Neural progenitor cell (in vitro differentiated cells): Measurements from ENCODE around the gene RAB36. TPM values are rescaled to one million over a fixed set of nuclear protein-coding genes. Genes with fewer than 3 reads are reported as not detected.
A peak's percentile ranks its signal among the peaks of the same experiment; 100 is the strongest.

Experiments used
- DNase-seq: peaks from one replicate; pipeline ENCODE4 v3.0.0-alpha.2; 2016; ENCODE audit warnings: low spot score
- H2AFZ ChIP-seq: fragments of 200-600 bp; sonication (generic); replicated peaks from 2 replicates; pipeline ENCODE4 v1.6.1; 2016; ENCODE audit warnings: antibody characterized with exemption
- H3F3A ChIP-seq: fragments of 200-600 bp; sonication (generic); 2 replicates; pipeline ENCODE4 v1.6.1; 2016; ENCODE audit warnings: antibody characterized with exemption, low read depth
- H3K27ac ChIP-seq: fragments of 200-600 bp; sonication (generic); 2 replicates; pipeline ENCODE4 v1.5.1; 2016; ENCODE audit warnings: mild to moderate bottlenecking
- H3K27me3 ChIP-seq: fragments of 200-600 bp; sonication (generic); 2 replicates; pipeline ENCODE4 v1.6.1; 2016; ENCODE audit warnings: mild to moderate bottlenecking, moderate library complexity
- H3K36me3 ChIP-seq: fragments of 200-600 bp; sonication (generic); 2 replicates; pipeline ENCODE4 v1.5.1; 2016
- H3K4me1 ChIP-seq: fragments of 200-600 bp; sonication (generic); 2 replicates; pipeline ENCODE4 v1.6.1; 2016; ENCODE audit warnings: mixed run types
- H3K4me2 ChIP-seq: fragments of 200-600 bp; sonication (generic); 2 replicates; pipeline ENCODE4 v1.6.1; 2016
- H3K4me3 ChIP-seq: fragments of 200-600 bp; sonication (generic); 2 replicates; pipeline ENCODE4 v1.5.1; 2016
- H3K79me2 ChIP-seq: fragments of 200-600 bp; sonication (generic); 2 replicates; pipeline ENCODE4 v1.6.1; 2016; ENCODE audit warnings: low read depth
- H3K9ac ChIP-seq: fragments of 200-600 bp; sonication (generic); 2 replicates; pipeline ENCODE4 v1.6.1; 2016
- H3K9me3 ChIP-seq: fragments of 200-600 bp; sonication (generic); 2 replicates; pipeline ENCODE4 v1.5.1; 2016; ENCODE audit warnings: low read depth
- H4K20me1 ChIP-seq: fragments of 200-600 bp; sonication (generic); 2 replicates; pipeline ENCODE4 v1.6.1; 2016; ENCODE audit warnings: low read depth
- H3K27ac Mint-ChIP-seq: 3 replicates; pipeline ENCODE4 v1.8.0; 2021; ENCODE audit warnings: mixed read lengths
- H3K27me3 Mint-ChIP-seq: 2 replicates; pipeline ENCODE4 v1.8.0; 2022; ENCODE audit warnings: low read depth, mild to moderate bottlenecking, inconsistent platforms, moderate library complexity, mixed read lengths; ENCODE audit not compliant: insufficient read depth
- H3K36me3 Mint-ChIP-seq: 3 replicates; pipeline ENCODE4 v1.8.0; 2021; ENCODE audit warnings: mixed read lengths
- H3K4me1 Mint-ChIP-seq: 3 replicates; pipeline ENCODE4 v1.8.0; 2021; ENCODE audit warnings: mixed read lengths
- H3K4me3 Mint-ChIP-seq: 3 replicates; pipeline ENCODE4 v1.8.0; 2021; ENCODE audit warnings: mild to moderate bottlenecking, moderate library complexity, mixed read lengths
- H3K9me3 Mint-ChIP-seq: 3 replicates; pipeline ENCODE4 v1.8.0; 2020; ENCODE audit warnings: mixed read lengths
- EZH2 ChIP-seq: fragments of 200-600 bp; sonication (generic); IDR thresholded peaks from 2 replicates; pipeline ENCODE4 v1.6.1; 2017; ENCODE audit warnings: antibody characterized with exemption, mild to moderate bottlenecking, moderate library complexity
- EZH2phosphoT487 ChIP-seq: fragments of 200-600 bp; sonication (generic); IDR thresholded peaks from 2 replicates; pipeline ENCODE4 v1.6.1; 2017; ENCODE audit warnings: antibody characterized with exemption
- total RNA-seq: library from RNA; depleted of rRNA; stranded (reverse); fragments of >200 nt; gene quantifications from 2 replicates; pipeline ENCODE4 v1.2.3, GENCODE V29; 2015; ENCODE audit warnings: low replicate concordance
- TF ChIP-seq, protein P1 (sequence below): fragments of 200-600 bp; sonication (generic); IDR thresholded peaks from 2 replicates; pipeline ENCODE4 v1.5.1; 2017; ENCODE audit warnings: antibody characterized with exemption, mild to moderate bottlenecking

The RAB36 gene
- total RNA-seq, 1 donor from 2014 or later, result 2.9 TPM

DNA sequence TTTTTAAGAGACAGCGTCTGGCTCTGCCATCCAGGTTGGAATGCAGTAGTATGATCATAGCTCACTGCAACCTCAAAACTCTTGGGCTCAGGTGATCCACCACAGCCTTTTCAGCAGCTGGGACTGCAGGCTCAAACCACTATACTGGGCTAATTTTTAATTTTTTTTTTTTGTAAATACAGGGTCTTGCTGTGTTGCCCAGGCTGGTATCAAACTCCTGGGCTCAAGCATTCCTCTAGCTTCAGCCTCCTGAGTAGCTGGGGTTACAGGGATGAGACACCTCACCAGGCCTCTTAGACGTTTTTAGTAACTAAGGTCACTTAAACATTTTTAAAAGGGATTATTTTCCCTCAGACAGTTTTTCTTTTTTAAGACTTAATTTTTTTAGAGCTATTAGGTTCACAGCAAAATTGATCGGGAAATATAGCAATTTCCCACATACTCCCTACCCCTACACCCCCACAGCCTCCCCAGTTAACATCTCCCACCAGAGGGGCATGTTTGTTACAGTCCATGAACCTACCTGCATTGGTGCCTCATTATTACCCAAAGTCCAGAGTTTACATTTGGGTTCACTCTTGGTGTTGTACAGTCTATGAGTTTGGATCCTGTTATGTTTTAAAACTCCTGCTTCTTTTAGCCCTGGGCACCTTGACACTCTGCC lies 39.0 kb downstream of the RAB36 start:
- Histone ChIP-seq H3K79me2 (peaks cover 81% of the 10 kb centered on the region), H4K20me1 (peaks cover 83% of the 10 kb centered on the region), H3K27ac (no peak overlapping the region), H3K27me3 (peaks cover 14% of the 10 kb centered on the region), H3K4me3 (peak overlapping the region; percentile 64), H3K4me2 (peak overlapping the region; percentile 88), H3K9me3 (no peaks in the 10 kb centered on the region), H2AFZ (no peak overlapping the region), H3F3A (peaks cover 34% of the 10 kb centered on the region), H3K36me3 (no peaks in the 10 kb centered on the region), H3K9ac (no peak overlapping the region), H3K4me1 (peaks cover 51% of the 10 kb centered on the region)
- Mint-ChIP-seq H3K27ac (no peak overlapping the region), H3K27me3 (peaks cover 2% of the 10 kb centered on the region), H3K4me1 (peaks cover 65% of the 10 kb centered on the region), H3K36me3 (peaks cover 23% of the 10 kb centered on the region), H3K9me3 (no peaks in the 10 kb centered on the region), H3K4me3 (peak overlapping the region; percentile 91)
- TF ChIP-seq EZH2phosphoT487 (no peak), EZH2 (no peak)
- TF ChIP-seq, protein P1, sequence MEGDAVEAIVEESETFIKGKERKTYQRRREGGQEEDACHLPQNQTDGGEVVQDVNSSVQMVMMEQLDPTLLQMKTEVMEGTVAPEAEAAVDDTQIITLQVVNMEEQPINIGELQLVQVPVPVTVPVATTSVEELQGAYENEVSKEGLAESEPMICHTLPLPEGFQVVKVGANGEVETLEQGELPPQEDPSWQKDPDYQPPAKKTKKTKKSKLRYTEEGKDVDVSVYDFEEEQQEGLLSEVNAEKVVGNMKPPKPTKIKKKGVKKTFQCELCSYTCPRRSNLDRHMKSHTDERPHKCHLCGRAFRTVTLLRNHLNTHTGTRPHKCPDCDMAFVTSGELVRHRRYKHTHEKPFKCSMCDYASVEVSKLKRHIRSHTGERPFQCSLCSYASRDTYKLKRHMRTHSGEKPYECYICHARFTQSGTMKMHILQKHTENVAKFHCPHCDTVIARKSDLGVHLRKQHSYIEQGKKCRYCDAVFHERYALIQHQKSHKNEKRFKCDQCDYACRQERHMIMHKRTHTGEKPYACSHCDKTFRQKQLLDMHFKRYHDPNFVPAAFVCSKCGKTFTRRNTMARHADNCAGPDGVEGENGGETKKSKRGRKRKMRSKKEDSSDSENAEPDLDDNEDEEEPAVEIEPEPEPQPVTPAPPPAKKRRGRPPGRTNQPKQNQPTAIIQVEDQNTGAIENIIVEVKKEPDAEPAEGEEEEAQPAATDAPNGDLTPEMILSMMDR, result no peak
- DNase-seq, result no peak

DNA sequence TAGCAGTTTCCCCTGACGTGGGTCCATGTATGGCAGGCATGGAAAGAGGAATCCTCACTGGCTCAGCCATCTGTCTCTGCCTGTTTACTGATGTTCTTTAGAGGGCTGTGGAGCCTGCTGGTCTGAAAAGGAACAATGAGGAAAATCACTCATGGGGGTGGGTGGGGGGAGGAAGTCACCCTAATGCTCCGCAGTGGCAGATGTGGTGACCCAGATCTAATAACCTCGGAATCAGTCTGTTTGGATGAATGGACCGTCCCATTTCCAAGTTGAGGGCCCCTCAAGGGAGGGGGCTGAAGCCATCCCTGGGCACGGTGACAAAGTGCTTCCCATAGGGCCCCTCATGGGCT lies 39.5 kb downstream of the RAB36 start:
- DNase-seq, result no peak
- Mint-ChIP-seq H3K4me3 (peak overlapping the region; percentile 91), H3K36me3 (peaks cover 23% of the 10 kb centered on the region), H3K27me3 (no peaks in the 10 kb centered on the region), H3K4me1 (peaks cover 61% of the 10 kb centered on the region), H3K9me3 (no peaks in the 10 kb centered on the region), H3K27ac (no peak overlapping the region)
- Histone ChIP-seq H3K9ac (no peak overlapping the region), H2AFZ (no peak overlapping the region), H3K36me3 (no peaks in the 10 kb centered on the region), H3K4me3 (no peak overlapping the region), H3K79me2 (peaks cover 86% of the 10 kb centered on the region), H3K4me1 (peaks cover 50% of the 10 kb centered on the region), H3K27ac (no peak overlapping the region), H3F3A (peaks cover 28% of the 10 kb centered on the region), H3K9me3 (no peaks in the 10 kb centered on the region), H4K20me1 (peaks cover 86% of the 10 kb centered on the region), H3K27me3 (peaks cover 14% of the 10 kb centered on the region), H3K4me2 (peak overlapping the region; percentile 88)
- TF ChIP-seq EZH2phosphoT487, result no peak
- TF ChIP-seq EZH2, result no peak
- TF ChIP-seq, protein P1, result no peak

DNA sequence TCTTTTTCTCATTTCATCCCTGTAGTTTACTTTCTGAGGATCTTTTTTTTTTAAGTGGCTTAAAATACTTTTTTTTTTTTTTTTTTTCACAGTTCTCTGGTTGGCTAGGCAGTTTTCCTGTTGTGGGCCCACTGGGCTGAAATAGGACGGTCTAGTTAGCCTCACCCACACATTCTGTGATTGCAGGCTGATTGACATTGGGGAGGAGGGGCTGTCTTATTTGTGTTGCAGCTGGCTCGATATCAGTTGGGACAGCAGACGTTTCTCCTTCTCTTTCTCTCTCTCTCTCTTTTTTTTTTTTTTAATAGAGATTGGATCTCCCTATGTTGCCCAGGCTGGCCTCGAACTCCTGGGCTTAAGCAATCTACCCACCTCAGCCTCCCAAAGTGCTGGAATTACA lies 41.9 kb downstream of the RAB36 start:
- H2AFZ ChIP-seq, result no peak overlapping the region
- H3K4me3 ChIP-seq, result no peak overlapping the region
- H3F3A ChIP-seq, result peaks cover 19% of the 10 kb centered on the region
- H3K4me1 ChIP-seq, result peaks cover 35% of the 10 kb centered on the region
- peaks cover 95% of the 10 kb centered on the region for H3K79me2 ChIP-seq
- no peak overlapping the region for H3K9ac ChIP-seq
- no peak overlapping the region for H3K27ac ChIP-seq
- Mint-ChIP-seq H3K4me3 (no peak overlapping the region), H3K9me3 (no peaks in the 10 kb centered on the region), H3K27me3 (no peaks in the 10 kb centered on the region), H3K27ac (no peak overlapping the region), H3K4me1 (peaks cover 59% of the 10 kb centered on the region), H3K36me3 (peaks cover 34% of the 10 kb centered on the region)
- DNase-seq, result no peak
- peaks cover 3% of the 10 kb centered on the region for H3K27me3 ChIP-seq
- no peaks in the 10 kb centered on the region for H3K36me3 ChIP-seq
- TF ChIP-seq EZH2 (no peak), EZH2phosphoT487 (no peak)
- TF ChIP-seq, protein P1, result no peak
- no peak overlapping the region for H3K4me2 ChIP-seq
- H4K20me1 ChIP-seq, result peaks cover 100% of the 10 kb centered on the region
- no peaks in the 10 kb centered on the region for H3K9me3 ChIP-seq
